ENCODE results near the gene PLEKHF1.

- TF ChIP-seq CTCF (IDR thresholded peaks at IDR 0.05) = no peak
- TF ChIP-seq POLR2A (IDR thresholded peaks at IDR 0.05) = no peak
These were observed 34.6 kb downstream of the PLEKHF1 start for GRCh38 chr19:29699861-29700260.
